Non-pigmented ciliary epithelial cell (primary cell): ENCODE results near the gene RAB6B.

ENCODE experiments used
- DNase-seq: peaks from one replicate; pipeline ENCODE4 v3.0.0-alpha.2; 2010; ENCODE audit warnings: low read depth

The RAB6B gene

DNA sequence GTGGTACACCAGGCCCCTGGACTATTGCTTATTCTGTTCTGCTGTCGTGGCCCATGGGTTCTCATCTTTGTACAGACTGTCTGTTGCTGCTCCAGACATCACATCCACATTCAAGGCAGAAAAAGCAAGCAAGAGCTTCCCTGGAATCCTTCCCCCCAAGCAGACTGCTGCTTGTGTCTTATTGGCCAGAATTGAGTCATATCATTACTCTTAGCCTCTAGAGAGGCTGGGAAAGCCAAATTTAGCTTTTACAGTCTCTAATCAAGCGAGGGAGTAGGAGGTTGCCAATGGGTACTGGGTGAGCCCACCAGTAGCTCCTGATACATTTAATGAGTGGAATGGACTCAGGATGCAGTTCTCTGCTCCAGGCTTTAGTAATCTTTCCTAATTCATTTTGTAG lies 39.4 kb downstream of the RAB6B start:
- DNase-seq: no peak

DNA sequence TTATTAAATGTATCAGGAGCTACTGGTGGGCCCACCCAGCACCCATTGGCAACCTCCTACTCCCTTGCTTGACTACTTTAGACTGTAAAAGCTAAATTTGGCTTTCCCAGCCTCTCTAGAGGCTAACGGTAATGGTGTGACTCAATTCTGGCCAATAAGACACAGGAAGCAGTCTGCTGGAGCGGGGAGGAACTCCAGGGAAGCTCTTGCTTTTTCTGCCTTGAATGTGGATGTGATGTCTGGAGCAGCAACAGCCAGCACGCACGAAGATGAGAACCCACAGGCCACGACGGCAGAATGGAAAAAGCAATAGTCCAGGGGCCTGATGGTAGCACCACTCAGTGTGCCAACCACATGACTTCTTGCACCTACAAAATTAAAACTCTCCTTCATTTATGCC lies 39.9 kb downstream of the RAB6B start:
- no peak for DNase-seq

DNA sequence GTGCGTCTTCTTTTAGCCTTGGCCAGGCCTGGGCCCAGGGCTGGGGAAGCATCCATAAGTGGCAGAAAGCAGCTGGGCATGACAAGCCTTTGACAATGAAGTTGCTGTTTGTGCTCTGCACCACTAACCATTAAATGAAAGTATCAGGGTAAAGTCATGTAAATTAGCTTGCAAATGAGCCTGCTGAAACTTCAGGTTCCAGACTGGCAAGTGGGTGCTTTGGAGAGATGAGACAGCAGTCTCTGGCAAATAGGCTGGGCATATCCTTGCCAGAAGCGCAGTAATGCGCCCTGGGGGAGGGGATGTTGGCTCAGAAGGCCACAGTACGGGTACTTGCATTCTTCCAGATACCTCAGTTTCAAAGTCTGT lies 40.7 kb downstream of the RAB6B start:
- no peak for DNase-seq

DNA sequence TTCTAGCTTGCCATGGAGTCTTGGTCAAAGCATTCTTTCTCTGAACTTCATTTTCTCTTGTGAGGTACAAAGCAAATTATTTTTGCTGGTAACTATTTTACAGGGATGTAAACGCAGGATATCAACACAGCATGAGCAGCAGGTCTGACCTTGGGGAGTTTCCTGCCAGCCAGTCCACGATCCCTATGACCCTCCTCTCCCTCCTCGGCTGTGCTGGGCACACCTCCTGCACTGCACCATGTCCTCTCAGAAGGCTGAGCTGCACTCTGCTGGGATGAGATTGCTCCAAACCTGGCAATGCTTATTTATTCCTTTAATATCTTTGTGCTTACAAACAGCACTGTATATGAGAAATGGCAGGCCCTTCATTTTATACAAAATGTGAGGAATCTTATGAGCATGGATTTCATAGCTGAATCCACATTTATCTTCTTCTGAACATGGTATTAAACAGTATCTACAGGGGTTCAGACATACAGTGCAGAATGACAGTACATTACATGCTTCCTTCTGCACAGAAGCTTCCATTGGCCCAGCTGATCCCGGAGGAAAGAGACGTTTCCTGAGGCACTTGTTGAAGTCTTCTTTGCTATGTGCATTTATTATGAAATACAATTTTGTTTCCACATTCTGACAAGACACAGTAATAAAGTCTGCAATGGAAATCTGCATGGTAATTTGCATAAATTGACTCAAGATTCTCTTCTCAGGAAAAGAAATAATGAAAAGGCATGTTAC lies 41.2 kb downstream of the RAB6B start:
- no peak for DNase-seq

DNA sequence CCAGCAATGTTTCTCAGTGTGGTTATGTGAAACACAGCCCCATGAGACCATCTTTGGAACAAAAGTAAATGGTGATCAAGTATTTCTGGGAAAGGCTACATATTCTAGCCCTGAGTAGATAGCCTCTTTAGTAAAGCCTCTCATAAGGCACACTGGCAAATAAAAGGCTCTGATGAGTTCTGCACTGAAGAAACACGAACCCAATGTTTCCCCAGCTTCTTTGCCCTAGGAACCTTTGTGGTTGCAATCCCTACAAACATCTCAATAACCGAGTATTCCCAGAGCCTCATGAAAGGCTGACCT lies 41.8 kb downstream of the RAB6B start:
- DNase-seq: no peak

DNA sequence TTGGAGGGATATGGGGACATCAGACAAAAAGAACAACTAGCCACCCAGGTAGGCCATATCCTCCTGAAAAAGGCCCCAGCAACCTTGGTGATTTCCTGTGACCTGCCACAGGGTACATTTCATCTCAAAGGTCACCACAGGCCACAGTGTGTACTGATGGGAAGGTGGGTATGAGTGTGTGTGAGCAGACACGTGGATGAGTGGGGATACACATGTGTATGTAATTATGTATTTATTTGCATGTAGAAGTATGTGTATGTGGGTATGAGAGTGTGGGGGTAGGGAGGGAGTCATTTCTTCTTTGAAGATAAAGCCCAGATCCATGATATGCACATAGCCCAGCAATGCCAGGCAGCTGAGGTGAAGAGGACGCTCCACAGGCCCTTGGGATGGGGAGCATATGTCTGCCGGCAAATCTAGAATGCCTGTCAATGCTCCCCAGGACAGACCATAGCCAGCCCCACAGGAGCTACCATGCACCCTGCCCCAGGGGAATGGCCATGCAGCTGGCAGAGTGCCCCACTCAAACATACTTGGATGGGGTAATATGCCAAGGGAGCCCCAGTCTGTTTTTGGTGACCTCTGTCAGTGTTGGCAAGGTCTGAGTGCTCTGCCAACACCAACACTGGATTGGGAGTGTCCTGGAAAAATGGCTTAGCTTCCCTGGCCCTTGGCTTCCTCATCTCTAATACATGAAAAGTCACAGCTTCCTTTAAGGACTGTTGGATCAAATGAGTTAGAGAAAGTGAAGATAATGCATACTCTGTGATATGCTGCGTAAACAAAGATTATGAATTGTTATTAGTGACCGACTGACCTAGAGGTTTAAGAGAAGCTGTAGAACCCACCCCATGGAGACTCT lies 42.4 kb downstream of the RAB6B start:
- no peak for DNase-seq

DNA sequence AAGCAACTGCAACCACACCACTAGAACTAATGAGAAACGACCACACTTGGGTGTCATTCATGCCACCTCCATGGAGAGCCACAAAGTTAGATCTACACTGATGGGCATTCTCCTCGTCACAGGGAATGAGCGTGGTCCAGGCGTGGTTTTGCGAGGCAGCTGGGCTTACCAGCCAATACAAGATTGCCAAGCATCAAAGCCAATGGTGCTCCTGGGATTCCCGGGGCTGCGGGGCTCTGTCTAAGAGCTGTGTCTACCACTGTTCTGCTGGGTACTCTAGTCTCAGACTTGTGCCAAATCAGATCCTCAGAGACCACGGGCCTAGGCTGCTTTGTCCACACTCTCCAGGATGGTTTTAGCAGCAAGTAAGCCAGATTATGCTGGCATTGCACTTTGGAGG lies 43.8 kb downstream of the RAB6B start:
- DNase-seq: no peak

DNA sequence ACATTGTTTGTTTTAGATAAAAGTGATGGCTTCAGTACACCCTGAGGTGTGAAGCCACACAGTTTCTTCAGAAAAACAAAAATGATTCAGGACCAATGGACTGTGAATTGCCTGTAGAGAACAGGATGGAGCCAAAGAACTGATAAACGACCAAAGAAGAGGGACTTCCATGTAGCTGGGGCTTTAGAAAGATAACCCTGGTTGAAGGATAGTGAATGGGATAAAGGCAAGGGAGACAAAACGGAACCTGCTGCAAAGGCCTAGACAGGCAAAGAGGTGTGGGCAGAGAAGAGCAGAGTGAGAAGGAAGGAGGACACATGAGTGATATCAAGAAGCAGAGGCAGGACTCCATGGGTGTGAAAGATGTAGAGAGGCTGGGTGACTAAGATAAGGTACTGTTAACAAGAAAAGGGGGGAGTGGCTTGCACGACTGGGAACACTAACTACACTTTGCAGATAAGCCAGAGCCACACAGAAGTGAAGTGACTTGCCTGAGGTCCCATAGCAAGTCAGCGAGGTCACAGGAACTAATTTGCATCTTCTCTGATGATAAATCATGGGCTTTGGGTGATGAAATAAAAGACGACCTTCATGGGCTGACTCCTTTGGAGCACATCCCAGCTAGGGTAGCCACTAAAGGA lies 44.3 kb downstream of the RAB6B start:
- DNase-seq: no peak

DNA sequence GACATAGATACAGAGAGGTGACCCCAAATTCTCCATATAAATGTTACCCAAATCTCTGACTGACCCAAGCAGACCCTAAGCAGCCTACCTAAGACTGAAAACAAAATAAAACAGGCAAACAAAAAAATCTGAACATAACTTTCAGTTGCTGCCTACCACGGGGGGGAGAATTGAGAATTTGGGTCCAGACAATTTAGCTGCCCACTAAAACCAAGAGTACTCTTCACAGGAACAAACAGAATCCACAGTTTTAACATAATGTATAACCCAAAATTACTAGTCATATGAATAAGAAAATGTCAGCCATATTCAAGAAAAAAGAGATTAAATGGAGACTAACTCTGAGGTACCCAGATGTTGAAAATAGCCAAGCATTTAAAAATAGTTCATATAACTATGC lies 45.6 kb downstream of the RAB6B start:
- DNase-seq: no peak

DNA sequence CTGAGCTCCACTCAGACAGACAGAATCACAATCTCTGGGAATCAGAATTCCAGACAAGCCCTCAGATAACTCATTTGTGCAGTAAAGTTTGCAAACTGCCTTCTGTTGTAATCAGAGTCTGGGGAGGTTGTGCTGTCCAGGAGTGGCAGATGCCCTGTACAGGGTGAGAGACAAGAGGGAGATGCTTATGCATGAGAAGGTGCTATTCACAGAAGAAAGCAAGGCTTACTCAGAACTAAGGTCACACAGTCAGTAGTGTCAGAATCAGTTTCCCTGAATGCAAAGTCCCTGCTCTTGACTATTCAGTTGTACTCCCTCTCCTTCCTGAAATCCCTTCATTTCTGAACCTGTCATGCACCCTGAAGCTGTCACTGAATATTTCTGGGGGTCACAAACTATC lies 46.3 kb downstream of the RAB6B start:
- no peak for DNase-seq

DNA sequence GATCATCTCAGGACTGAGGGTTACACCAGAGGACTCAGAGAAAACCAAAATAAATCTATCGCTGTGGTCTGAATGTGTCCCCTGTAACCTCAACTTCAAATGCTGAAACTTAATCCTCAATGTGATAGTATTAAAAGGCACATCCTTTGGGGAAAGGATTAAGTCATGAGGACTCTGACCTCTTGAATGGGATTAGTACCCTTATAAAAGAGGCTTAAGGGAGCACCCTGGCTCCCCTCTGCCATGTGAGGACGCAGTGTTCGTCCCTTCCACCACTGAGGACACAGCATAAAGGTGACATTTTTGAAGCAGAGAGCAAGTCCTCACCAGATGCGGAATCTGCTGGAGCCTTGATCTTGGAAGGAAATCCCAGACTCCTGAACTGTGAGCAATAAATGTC lies 50.6 kb downstream of the RAB6B start:
- DNase-seq: no peak

DNA sequence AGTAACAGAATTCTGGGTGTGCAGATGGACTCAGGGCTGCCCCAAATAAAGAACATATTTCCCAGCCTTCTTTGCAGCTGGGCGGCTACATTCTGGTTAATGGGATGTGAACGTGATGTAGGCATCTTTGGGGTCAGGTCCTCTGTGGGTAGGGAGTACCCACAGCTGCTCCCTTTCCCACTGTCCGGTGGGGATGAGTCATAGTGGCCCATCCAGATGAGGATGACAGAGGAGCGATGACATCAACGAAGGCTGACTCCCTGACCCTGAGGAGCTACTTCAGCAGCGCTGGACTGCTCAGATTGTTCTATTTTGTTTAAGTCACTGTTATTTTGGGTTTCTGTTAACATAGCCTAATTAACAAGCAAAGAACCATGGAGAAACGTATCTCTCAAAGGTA lies 52.0 kb downstream of the RAB6B start:
- DNase-seq: peak; percentile 26

DNA sequence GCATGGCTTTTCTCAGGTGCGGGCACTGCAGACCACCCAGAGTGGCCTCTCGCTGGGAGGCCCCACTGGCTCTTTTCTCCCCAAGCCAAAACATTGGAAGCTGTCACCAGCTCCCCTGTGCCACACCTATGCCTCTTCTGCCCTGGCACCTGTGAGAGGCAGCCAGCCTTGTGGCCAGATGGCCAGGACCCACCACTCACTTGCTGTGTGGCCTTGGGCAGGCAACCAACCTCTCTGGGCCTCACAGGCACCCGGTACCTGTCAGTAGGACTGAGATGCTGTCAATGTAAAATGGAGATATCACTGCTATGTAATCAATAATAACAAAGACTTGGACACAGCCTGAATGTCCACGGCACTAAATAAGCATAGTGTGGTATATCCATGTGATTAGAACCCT lies 53.5 kb downstream of the RAB6B start:
- no peak for DNase-seq

DNA sequence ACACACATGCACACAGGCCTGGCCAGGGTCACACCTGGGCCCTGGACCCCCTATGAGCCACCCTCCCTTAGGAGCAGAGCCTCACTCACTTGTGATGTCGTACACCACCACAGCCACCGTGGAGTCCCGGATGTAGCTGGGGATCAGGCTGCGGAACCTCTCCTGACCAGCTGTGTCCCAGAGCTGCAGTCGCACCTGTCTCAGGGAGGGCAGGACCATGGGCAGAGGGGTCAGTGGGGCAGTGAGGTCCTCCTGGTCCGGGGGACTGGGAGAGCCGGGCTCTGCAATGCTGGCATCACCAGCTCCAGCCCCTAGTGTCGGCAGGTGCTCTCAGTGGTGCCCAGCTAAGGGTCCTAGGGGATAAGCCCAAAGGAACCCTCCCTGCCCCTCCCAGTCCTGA lies 54.5 kb downstream of the RAB6B start:
- no peak for DNase-seq

DNA sequence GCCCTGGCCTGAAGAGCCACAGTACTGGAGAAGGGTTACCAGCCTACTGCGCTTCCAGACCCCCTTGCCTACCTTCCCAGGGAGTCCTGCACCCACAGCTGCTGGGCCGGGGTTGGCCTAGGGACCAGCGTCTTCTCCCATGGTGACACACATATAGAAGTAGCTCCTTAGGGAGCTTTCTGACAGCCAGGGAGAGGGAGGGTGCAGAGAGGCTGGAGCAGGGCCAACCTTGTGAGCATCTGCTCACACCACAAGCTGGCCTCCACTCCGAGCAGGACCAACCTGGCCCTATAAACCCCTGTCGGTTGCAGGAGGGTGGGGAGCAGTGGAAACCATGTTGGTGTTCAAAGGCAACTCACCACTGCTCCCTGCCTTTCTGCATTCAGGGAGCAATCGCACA lies 54.9 kb downstream of the RAB6B start:
- no peak for DNase-seq

DNA sequence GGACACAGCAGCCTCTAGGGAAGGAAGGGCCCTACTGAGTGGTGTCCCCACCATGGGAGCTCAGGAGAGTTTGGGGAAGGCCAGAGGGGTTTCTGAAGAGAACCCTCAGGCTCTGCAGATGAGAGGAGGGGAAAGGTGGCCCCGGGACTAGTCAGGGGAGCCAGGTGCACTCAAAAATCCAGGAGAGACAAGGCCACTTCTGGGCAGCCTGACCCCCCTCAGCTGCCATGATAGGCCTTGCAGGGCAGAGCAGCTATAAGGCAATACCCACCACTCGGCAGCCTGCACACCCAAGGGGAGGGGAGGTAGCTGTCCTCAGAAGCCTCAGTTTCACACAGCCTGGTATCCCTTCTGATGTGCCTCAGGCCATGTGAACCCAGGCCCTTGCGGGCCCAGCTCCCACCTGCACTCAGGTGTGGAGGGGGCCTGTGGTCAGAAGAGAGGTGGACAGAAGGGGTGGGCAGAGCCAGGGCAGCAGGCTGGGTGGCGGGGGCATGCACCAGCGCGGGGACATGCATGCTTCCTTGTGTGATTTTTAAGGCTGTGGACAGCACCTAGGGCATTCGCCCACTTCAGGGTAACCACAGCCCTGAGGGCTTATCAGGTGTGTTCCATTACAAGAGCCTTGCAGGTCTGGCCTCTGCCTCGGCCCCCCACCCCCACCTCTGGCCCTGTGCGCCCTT lies 55.5 kb downstream of the RAB6B start:
- DNase-seq: no peak

DNA sequence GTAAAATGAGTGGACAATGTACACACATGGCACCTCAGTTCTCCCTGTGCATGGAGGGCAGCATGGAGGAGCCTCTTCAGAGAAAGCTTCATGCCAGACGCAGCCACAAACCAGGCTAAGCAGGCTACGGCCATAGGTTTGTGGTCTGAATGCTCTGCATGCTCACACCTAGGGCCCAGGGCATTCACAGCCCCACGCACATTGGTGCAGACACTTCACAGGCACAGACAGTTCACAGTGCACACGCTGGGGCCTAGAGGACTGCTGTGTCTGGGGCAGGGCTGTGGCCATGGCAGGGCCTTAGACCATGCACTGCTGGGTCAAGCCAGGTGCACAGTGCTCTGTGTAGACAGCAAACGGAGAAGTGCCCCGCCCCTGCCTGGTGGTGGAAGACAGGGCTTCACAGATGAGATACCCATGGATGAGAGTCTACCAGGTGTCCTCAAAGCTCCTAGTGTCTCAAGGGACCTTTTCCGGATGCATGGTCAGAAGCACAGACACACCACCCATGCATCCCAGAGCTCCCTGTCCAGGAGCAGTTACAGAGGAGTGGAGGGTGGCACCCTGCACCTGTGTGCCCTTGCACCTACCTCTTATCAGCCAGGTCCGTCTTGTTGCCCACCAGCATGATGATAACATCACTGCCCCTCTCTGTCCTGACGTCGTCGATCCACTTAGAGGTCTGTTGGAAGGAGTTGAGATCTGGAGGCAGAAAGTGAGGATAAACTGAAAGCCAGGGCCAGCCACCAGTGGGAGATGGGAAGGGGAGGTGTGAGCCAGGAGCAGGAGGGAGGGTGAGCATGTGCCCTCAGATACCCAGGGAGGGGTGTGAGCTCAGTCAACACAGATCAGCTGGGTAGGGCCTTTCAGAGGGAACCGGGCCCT lies 56.5 kb downstream of the RAB6B start:
- DNase-seq: no peak

DNA sequence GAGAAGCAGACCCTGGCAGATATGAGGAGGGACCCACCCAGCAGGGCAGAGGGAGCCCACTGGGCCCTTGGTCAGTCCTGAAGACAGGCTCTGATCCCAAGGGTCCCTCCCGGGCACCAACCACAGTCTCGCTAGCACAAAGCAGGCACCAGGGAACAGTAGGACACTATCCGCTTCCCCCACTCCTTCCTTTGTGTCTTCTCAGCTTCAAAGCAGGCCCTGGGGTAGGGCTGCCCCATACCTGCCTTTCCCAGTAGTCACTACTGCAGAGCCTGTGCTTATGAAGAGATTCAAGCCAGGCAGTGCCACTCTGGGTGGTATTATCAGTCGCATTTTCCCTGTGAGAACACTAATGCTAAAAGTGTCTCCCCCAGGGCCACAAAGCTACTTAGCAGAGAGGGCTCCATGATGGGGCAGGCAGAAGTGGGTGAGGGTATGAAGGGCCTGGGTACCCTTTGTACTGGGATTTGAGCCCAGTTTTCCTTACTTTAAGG lies 57.3 kb downstream of the RAB6B start:
- DNase-seq: no peak

DNA sequence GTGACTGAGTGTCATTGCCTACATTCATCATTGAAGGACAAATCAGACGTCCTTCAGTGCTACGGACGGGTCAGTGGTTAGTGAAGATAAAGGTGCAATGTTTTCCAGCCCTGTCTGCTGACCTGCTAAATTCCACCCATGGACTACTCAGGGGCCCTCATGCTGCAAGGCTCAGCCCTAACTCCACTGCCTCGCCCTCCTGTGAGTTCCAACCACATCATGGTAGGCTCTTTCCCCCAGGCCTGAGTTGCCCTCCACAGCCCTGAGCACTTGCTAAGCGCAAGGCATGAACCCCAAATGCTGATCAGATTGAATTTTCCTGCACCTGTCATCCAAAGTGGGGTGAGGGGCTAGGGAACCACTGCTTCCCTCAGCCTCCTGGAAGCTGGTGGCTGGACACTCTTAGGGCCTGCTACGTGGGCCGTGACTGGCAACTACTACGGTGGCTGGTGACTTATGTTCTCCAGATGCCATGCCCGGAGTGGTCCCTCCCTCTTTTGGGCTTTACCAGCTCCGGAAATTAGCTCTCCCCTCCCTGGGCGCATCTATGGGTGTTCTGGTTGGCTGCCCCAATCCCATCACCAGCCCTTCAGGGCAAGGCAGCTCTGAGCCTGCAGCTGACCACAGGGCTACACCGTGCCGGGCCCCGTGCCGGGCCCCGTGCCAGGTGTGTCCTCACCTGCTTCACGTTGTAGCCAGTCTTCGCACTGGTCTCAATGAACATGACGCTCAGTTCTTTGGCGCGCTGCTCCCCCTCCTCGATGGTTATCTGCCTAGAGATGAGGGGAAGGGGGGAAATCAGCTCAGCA lies 58.0 kb downstream of the RAB6B start:
- DNase-seq: no peak

DNA sequence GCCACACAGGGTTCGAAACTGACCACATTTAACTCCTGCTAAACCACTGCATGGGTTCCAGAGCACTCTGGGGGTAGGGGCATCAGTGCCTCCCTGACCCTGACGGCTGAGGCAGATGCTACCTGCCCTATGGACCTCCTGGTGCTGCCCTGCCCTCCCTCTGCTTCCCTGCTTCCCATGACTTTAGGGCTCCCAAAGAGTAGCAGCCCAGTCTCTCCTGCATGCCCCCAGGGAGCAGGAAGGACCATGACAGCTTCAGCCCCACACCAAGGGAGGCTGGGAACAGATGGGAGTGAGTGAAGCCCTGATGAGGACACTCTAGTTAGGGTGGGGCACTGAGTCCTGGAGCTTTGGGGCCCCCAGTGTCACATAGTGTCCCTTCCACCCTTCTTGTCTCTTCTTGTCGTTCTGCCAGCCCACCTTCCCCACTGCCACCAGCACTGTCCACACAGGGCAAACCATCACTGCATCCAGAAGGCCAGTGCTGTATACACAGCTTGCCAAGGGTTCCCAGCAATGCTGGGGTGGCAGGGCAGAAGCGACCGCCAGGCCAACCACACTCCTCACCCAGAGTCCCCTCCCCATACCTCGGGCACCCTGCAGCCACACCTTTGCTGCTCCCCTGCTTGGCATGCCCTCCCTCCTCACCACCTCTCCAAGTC lies 59.1 kb downstream of the RAB6B start:
- DNase-seq: no peak
